ENCODE results near the gene SCN7A.
A peak's percentile ranks its signal among the peaks of the same experiment; 100 is the strongest.
"Not testable (repeated sequence)": the region's sequence is repeated elsewhere in the genome, so short reads cannot be mapped to it uniquely, and the experiment has no call there.

The SCN7A gene

GRCh38 chr2:166361351-166362153, 132.5 kb downstream of the SCN7A start:
- TF ChIP-seq CTCF (IDR thresholded peaks at IDR 0.05; ENCODE audit: borderline replicate concordance, insufficient read depth, low read depth, low read length): peak; percentile 24; the same call in 1 of the 2 replicates
- H3K4me3 ChIP-seq (ENCODE audit: low read depth, low read length): no peak overlapping the region

- TF ChIP-seq CTCF (IDR thresholded peaks at IDR 0.05; ENCODE audit: borderline replicate concordance, insufficient read depth, low read depth, low read length): no peak
- no peak overlapping the region for H3K4me3 ChIP-seq (ENCODE audit: low read depth, low read length)
Observed at GRCh38 chr2:166360906-166361305, 133.1 kb downstream of the SCN7A start.

- no peak overlapping the region for H3K4me3 ChIP-seq (ENCODE audit: low read depth, low read length)
Observed at GRCh38 chr2:166360426-166360825, 133.6 kb downstream of the SCN7A start.

GRCh38 chr2:166357950-166358321, 136.1 kb downstream of the SCN7A start:
- H3K4me3 ChIP-seq (ENCODE audit: low read depth, low read length): not testable (repeated sequence)

More at GRCh38 chr2:166360426-166360825, 133.6 kb downstream of the SCN7A start:
- TF ChIP-seq CTCF (IDR thresholded peaks at IDR 0.05; ENCODE audit: borderline replicate concordance, insufficient read depth, low read depth, low read length): no peak

GRCh38 chr2:166357068-166357949, 136.7 kb downstream of the SCN7A start:
- H3K4me3 ChIP-seq (ENCODE audit: low read depth, low read length): no peak overlapping the region
- TF ChIP-seq CTCF (IDR thresholded peaks at IDR 0.05; ENCODE audit: borderline replicate concordance, insufficient read depth, low read depth, low read length): no peak
